ENCODE results near the gene PANK4. TPM values are rescaled to one million over a fixed set of nuclear protein-coding genes. Genes with fewer than 3 reads are reported as not detected.
"Not testable (repeated sequence)": the region's sequence is repeated elsewhere in the genome, so short reads cannot be mapped to it uniquely, and the experiment has no call there.

PANK4 gene
- total RNA-seq (2014; rRNA removed; shearing (Covaris generic)): 37.8 and 48.3 TPM in 2 replicates

- DNase-seq (ENCODE audit: low spot score): peak; percentile 90
Observed at GRCh38 chr1:2525920-2526823, at the start of gene PANK4. Gene PANK4 (minus strand): TSS chr1:2526596. CDS start chr1:2526587, 9 bp downstream.

- no peak for DNase-seq (ENCODE audit: low spot score)
Observed at GRCh38 chr1:2574350-2574749, 48.0 kb upstream of the PANK4 start.

GRCh38 chr1:2573250-2573920, 47.0 kb upstream of the PANK4 start:
- no peak for DNase-seq (ENCODE audit: low spot score)

GRCh38 chr1:2571348-2571747, 45.0 kb upstream of the PANK4 start:
- DNase-seq (ENCODE audit: low spot score): no peak

- DNase-seq (ENCODE audit: low spot score): no peak
Observed at GRCh38 chr1:2570332-2570731, 43.9 kb upstream of the PANK4 start.

- DNase-seq (ENCODE audit: low spot score): not testable (repeated sequence)
Observed at GRCh38 chr1:2569703-2570102, 43.3 kb upstream of the PANK4 start.

- no peak for DNase-seq (ENCODE audit: low spot score)
Observed at GRCh38 chr1:2569060-2569459, 42.7 kb upstream of the PANK4 start.

GRCh38 chr1:2568187-2568816, 41.9 kb upstream of the PANK4 start:
- not testable (repeated sequence) for DNase-seq (ENCODE audit: low spot score)

GRCh38 chr1:2567083-2567679, 40.8 kb upstream of the PANK4 start:
- DNase-seq (ENCODE audit: low spot score): no peak

GRCh38 chr1:2566101-2567045, 40.0 kb upstream of the PANK4 start:
- peak; percentile 40 for DNase-seq (ENCODE audit: low spot score)

GRCh38 chr1:2564815-2565374, 38.5 kb upstream of the PANK4 start:
- no peak for DNase-seq (ENCODE audit: low spot score)

GRCh38 chr1:2564006-2564814, 37.8 kb upstream of the PANK4 start:
- no peak for DNase-seq (ENCODE audit: low spot score)

- no peak for DNase-seq (ENCODE audit: low spot score)
Observed at GRCh38 chr1:2563205-2563604, 36.8 kb upstream of the PANK4 start.

GRCh38 chr1:2561898-2562895, 35.8 kb upstream of the PANK4 start:
- no peak for DNase-seq (ENCODE audit: low spot score)

- DNase-seq (ENCODE audit: low spot score): no peak
Observed at GRCh38 chr1:2561446-2561845, 35.0 kb upstream of the PANK4 start.

GRCh38 chr1:2560299-2561073, 34.1 kb upstream of the PANK4 start:
- DNase-seq (ENCODE audit: low spot score): no peak

- no peak for DNase-seq (ENCODE audit: low spot score)
Observed at GRCh38 chr1:2559509-2560298, 33.3 kb upstream of the PANK4 start.

All from HT-29 (cell line).